Neuronal stem cell (in vitro differentiated cells): ENCODE data around the gene RELN.

Experiments
- DNase-seq: peaks from one replicate; pipeline ENCODE4 v3.0.0-alpha.2; 2013; ENCODE audit warnings: low spot score
- H2AFZ ChIP-seq: one replicate; pipeline ENCODE4 v1.6.1; 2013; ENCODE audit warnings: mild to moderate bottlenecking, low read length, inconsistent platforms
- H2AK5ac ChIP-seq: 2 replicates; pipeline ENCODE4 v1.6.1; 2013; ENCODE audit warnings: low read depth, mild to moderate bottlenecking, inconsistent platforms, low read length, moderate library complexity, mixed read lengths
- H2BK120ac ChIP-seq: 2 replicates; pipeline ENCODE4 v1.6.1; 2013; ENCODE audit warnings: low read depth, mild to moderate bottlenecking, inconsistent platforms, low read length, moderate library complexity, mixed read lengths
- H2BK12ac ChIP-seq: one replicate; pipeline ENCODE4 v1.6.1; 2013; ENCODE audit warnings: low read length, inconsistent platforms
- H2BK15ac ChIP-seq: 2 replicates; pipeline ENCODE4 v1.6.1; 2013; ENCODE audit warnings: mild to moderate bottlenecking, low read length, inconsistent platforms, mixed read lengths
- H2BK5ac ChIP-seq: one replicate; pipeline ENCODE4 v1.6.1; 2013; ENCODE audit warnings: inconsistent platforms, mild to moderate bottlenecking, low read length, moderate library complexity
- H3K14ac ChIP-seq: one replicate; pipeline ENCODE4 v1.6.1; 2013; ENCODE audit warnings: low read length, inconsistent platforms
- H3K18ac ChIP-seq: 2 replicates; pipeline ENCODE4 v1.6.1; 2013; ENCODE audit warnings: low read length, inconsistent platforms
- H3K23ac ChIP-seq: 2 replicates; pipeline ENCODE4 v1.6.1; 2013; ENCODE audit warnings: low read depth, mild to moderate bottlenecking, mixed read lengths, low read length, inconsistent platforms; ENCODE audit not compliant: poor library complexity
- H3K27ac ChIP-seq: replicated peaks from 3 replicates; pipeline ENCODE4 v1.5.1; 2013; ENCODE audit warnings: low read length, inconsistent platforms
- H3K27me3 ChIP-seq, 3 experiments: 2 replicates each; pipeline ENCODE4 v1.6.1; 2013; ENCODE audit warnings: low read length in 3 of 3, mild to moderate bottlenecking in 2 of 3, inconsistent platforms in 1 of 3, low read depth in 1 of 3, mixed read lengths in 1 of 3, moderate library complexity in 1 of 3; ENCODE audit not compliant: control insufficient read depth in 3 of 3, insufficient read depth in 3 of 3
- H3K36me3 ChIP-seq, 2 donors: replicated peaks in 1 of 2; 2 replicates each; pipeline ENCODE4 v1.6.1; 2013; ENCODE audit warnings: low read length in 2 of 2; ENCODE audit not compliant: control insufficient read depth in 2 of 2, insufficient read depth in 2 of 2
- H3K4ac ChIP-seq: 2 replicates; pipeline ENCODE4 v1.6.1; 2013; ENCODE audit warnings: inconsistent platforms, mild to moderate bottlenecking, low read length, moderate library complexity
- H3K4me1 ChIP-seq, 2 donors: 1 replicate in 1 of 2; 2 replicates in 1 of 2; pipeline ENCODE4 v1.6.1; 2013; ENCODE audit warnings: low read length in 2 of 2, low read depth in 1 of 2; ENCODE audit not compliant: control insufficient read depth in 2 of 2, insufficient read depth in 1 of 2
- H3K4me2 ChIP-seq: one replicate; pipeline ENCODE4 v1.6.1; 2013; ENCODE audit warnings: mild to moderate bottlenecking, low read length, inconsistent platforms; ENCODE audit not compliant: insufficient read depth, poor library complexity, severe bottlenecking
- H3K4me3 ChIP-seq, 2 donors: 2 replicates each; pipeline ENCODE4 v1.5.1; 2013; ENCODE audit warnings: low read length in 2 of 2, mild to moderate bottlenecking in 2 of 2, inconsistent platforms in 1 of 2, moderate library complexity in 1 of 2
- H3K79me1 ChIP-seq: one replicate; pipeline ENCODE4 v1.6.1; 2013; ENCODE audit warnings: low read depth, mild to moderate bottlenecking, inconsistent platforms, low read length, moderate library complexity
- H3K9ac ChIP-seq: one replicate; pipeline ENCODE4 v1.6.1; 2013; ENCODE audit warnings: mild to moderate bottlenecking, low read depth, low read length, inconsistent platforms; ENCODE audit not compliant: poor library complexity
- H3K9me3 ChIP-seq, 2 donors: replicated peaks in 1 of 2; 2 replicates each; pipeline versions ENCODE3 to v1.6.1; 2013; ENCODE audit warnings: low read length in 2 of 2, mild to moderate bottlenecking in 2 of 2, inconsistent platforms in 1 of 2, low read depth in 1 of 2, mixed read lengths in 1 of 2, moderate library complexity in 1 of 2; ENCODE audit not compliant: control insufficient read depth in 2 of 2, insufficient read depth in 1 of 2
- H4K8ac ChIP-seq: one replicate; pipeline ENCODE4 v1.6.1; 2013; ENCODE audit warnings: low read depth, mild to moderate bottlenecking, inconsistent platforms, low read length, moderate library complexity
- H4K91ac ChIP-seq: one replicate; pipeline ENCODE4 v1.6.1; 2013; ENCODE audit warnings: low read length, low read depth, mild to moderate bottlenecking, inconsistent platforms; ENCODE audit not compliant: poor library complexity
- WGBS, 2 donors: extraction: QIAGEN DNeasy Blood & Tissue Kit; methylation state at CpG; one replicate each; pipeline ENCODE4 v1.1.7; 2013; ENCODE audit warnings: missing lambda C conversion rate in 2 of 2, mixed read lengths in 1 of 2; ENCODE audit not compliant: insufficient read length in 2 of 2, insufficient replicate concordance in 1 of 2; ENCODE audit errors: extremely low coverage in 2 of 2; 5-methylcytosine and 5-hydroxymethylcytosine counted together

RELN gene

DNA sequence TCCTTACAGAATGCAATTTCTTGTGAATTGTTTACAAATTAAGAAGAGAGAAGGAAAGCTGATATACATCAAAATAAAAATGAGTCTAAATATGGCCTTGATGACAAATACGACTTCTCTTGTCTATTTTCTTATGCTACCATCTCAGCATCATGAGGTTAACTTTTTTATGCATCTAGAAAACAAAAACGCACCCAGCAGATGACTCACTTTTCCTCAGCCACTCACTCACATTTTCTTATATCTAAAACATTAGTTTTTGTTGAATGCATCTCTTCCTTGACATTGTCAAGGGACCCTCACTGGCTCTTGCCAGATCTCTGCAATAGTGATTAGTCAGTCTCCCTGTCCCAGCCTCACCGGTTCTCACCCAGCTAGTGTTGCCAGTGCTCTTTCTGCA, 287.0 kb downstream of the RELN start:
- no peak overlapping the region for H2BK15ac ChIP-seq

DNA sequence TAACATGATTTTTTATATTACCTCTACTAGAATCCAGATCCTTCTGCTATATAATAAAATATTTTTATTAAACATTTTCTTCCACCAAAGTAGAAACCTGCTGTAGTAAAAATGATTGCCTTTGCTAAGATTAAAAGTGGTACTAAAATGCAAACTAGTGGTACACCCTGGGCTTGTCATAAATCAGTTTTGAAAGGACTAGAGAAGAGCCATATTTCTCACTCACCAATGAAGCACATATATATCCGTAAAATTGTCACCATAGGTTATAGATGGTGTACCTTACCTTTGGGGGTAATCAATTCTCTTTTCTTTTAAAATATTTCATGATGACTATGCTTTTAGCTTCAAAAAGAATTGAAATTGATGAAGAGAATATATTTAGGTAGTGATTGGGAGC, 290.4 kb downstream of the RELN start:
- Histone ChIP-seq H3K4me2 (no peak overlapping the region), H2BK120ac (no peak overlapping the region), H3K79me1 (no peaks in the 10 kb centered on the region), H3K18ac (no peak overlapping the region), H3K4ac (no peak overlapping the region), H2AK5ac (no peak overlapping the region), H3K4me3 (no peak overlapping the region), H3K36me3 (no peaks in the 10 kb centered on the region), H3K9me3 (no peaks in the 10 kb centered on the region), H3K27me3 (no peaks in the 10 kb centered on the region), H3K14ac (no peak overlapping the region), H3K27ac (no peak overlapping the region), H3K4me1 (no peaks in the 10 kb centered on the region), H3K23ac (no peak overlapping the region), H2BK5ac (no peak overlapping the region), H2BK15ac (no peak overlapping the region), H3K9ac (no peak overlapping the region), H4K8ac (no peak overlapping the region), H4K91ac (no peak overlapping the region), H2BK12ac (no peak overlapping the region), H2AFZ (no peak overlapping the region)
- DNase-seq, result no peak
- WGBS, 2 donors, result no CpG with 5 or more reads among the region's 1 CpG

More for the DNA sequence above, 287.0 kb downstream of the RELN start:
- H3K4ac ChIP-seq, result no peak overlapping the region
- H3K18ac ChIP-seq, result no peak overlapping the region
- H3K9me3 ChIP-seq, result no peaks in the 10 kb centered on the region
- no peak overlapping the region for H4K91ac ChIP-seq
- H4K8ac ChIP-seq, result no peak overlapping the region
- H3K14ac ChIP-seq, result no peak overlapping the region
- no peak overlapping the region for H2BK120ac ChIP-seq
- H3K36me3 ChIP-seq, result no peaks in the 10 kb centered on the region
- no peak overlapping the region for H3K9ac ChIP-seq
- H2AK5ac ChIP-seq, result no peak overlapping the region
- H3K27ac ChIP-seq, result no peak overlapping the region
- H3K27me3 ChIP-seq, result no peaks in the 10 kb centered on the region
- WGBS, 2 donors, result no CpG with 5 or more reads among the region's 3 CpGs
- H3K4me1 ChIP-seq, result no peaks in the 10 kb centered on the region
- no peak for DNase-seq
- no peaks in the 10 kb centered on the region for H3K79me1 ChIP-seq
- H2AFZ ChIP-seq, result no peak overlapping the region
- no peak overlapping the region for H3K23ac ChIP-seq
- no peak overlapping the region for H2BK12ac ChIP-seq
- H3K4me3 ChIP-seq, result no peak overlapping the region
- no peak overlapping the region for H3K4me2 ChIP-seq
- no peak overlapping the region for H2BK5ac ChIP-seq

DNA sequence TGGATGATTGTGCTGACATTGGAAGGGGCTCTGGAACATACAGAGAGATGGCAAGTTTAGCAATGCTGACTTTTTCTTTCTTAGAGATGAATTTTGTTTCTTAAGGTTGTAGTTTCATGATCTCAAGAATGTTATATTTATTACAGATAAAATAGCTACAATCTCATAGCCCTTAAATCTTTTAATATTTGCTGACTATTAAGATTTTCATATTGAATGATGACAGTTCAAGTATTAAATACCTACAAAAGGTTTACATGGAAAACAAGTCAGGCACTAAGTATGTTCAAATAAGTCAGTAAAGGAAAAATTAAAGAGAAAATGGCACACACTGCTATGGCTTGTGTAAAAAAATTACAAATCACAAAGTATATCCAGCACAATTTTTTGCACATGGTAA, 291.4 kb downstream of the RELN start:
- Histone ChIP-seq H4K8ac (no peak overlapping the region), H2BK5ac (no peak overlapping the region), H4K91ac (no peak overlapping the region), H3K79me1 (no peaks in the 10 kb centered on the region), H3K4me2 (no peak overlapping the region), H3K14ac (no peak overlapping the region), H2BK120ac (no peak overlapping the region), H2BK15ac (no peak overlapping the region), H3K18ac (no peak overlapping the region), H2AK5ac (no peak overlapping the region), H3K23ac (no peak overlapping the region), H3K27ac (no peak overlapping the region), H3K9ac (no peak overlapping the region), H2BK12ac (no peak overlapping the region), H3K4ac (no peak overlapping the region), H3K4me1 (no peaks in the 10 kb centered on the region), H3K27me3 (no peaks in the 10 kb centered on the region), H3K4me3 (no peak overlapping the region), H2AFZ (no peak overlapping the region), H3K36me3 (no peaks in the 10 kb centered on the region), H3K9me3 (no peaks in the 10 kb centered on the region)
- no peak for DNase-seq

DNA sequence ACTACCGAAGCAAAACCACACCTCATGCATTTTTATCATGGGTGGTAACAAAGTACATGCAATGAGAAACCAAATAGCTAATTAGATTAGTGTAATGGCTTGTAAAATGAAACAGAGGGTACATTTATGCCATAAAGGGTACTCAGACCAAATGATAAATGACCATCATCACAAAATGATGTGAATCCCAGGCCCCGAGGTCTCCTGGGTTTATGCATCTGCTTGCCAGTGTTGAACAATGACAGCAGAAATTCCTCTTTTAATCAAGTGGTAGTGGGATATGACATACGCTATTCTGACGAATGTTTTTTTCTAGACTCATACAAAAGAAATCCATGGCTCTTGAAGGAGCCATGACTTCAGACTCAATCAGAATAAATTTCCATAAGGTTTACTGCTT, 293.9 kb downstream of the RELN start:
- no peak overlapping the region for H2BK12ac ChIP-seq
- no peak overlapping the region for H2BK15ac ChIP-seq
- no peak overlapping the region for H3K4me2 ChIP-seq
- H3K4ac ChIP-seq, result no peak overlapping the region
- H3K79me1 ChIP-seq, result no peaks in the 10 kb centered on the region
- no peak overlapping the region for H2AFZ ChIP-seq
- H2BK5ac ChIP-seq, result no peak overlapping the region
- H3K36me3 ChIP-seq, result no peaks in the 10 kb centered on the region
- H3K27me3 ChIP-seq, result no peaks in the 10 kb centered on the region
- H4K8ac ChIP-seq, result no peak overlapping the region
- H3K4me1 ChIP-seq, result no peaks in the 10 kb centered on the region
- WGBS, 2 donors, result no CpG with 5 or more reads among the region's 4 CpGs
- H3K18ac ChIP-seq, result no peak overlapping the region
- H3K9me3 ChIP-seq, result no peaks in the 10 kb centered on the region
- H3K9ac ChIP-seq, result no peak overlapping the region
- no peak overlapping the region for H3K23ac ChIP-seq
- DNase-seq, result no peak
- H3K14ac ChIP-seq, result no peak overlapping the region
- no peak overlapping the region for H2BK120ac ChIP-seq
- H3K4me3 ChIP-seq, result no peak overlapping the region
- H2AK5ac ChIP-seq, result no peak overlapping the region
- H4K91ac ChIP-seq, result no peak overlapping the region
- H3K27ac ChIP-seq, result no peak overlapping the region
